ENCODE results near the gene FARS2.

The FARS2 gene

DNA sequence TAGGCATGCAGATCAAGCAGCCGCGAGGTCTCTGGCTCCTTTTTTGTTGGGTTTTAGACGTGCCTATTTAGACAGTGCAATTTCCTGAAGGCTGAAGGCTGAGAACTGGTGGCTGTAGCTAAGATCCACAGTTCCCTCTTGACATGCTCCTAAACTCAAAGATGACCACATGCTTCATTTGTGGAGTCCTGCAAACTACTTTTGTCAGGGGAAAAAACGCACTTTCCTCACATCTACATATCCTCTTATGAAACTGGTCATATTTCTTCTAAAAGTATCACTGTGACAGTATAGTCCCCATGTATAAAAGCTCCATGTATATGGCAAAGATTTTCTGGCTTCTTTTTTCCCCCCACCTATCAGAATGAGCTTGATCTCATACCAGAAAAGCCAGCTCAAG is 31.2 kb upstream of the FARS2 start:
- Histone ChIP-seq H3K9ac (ENCODE audit: low read length) (no peak overlapping the region), H3K27ac (ENCODE audit: low read depth, low read length) (no peak overlapping the region), H3K27me3 (ENCODE audit: control insufficient read depth, insufficient read depth, low read length) (no peaks in the 10 kb centered on the region), H3K4me3 (ENCODE audit: low read depth, low read length) (no peak overlapping the region), H3K9me3 (ENCODE audit: control insufficient read depth, insufficient read depth, low read depth, low read length) (no peaks in the 10 kb centered on the region), H3K4me1 (ENCODE audit: control insufficient read depth, insufficient read depth, low read length) (peaks cover 22% of the 10 kb centered on the region), H3K36me3 (ENCODE audit: control insufficient read depth, insufficient read depth, low read length) (no peaks in the 10 kb centered on the region)

DNA sequence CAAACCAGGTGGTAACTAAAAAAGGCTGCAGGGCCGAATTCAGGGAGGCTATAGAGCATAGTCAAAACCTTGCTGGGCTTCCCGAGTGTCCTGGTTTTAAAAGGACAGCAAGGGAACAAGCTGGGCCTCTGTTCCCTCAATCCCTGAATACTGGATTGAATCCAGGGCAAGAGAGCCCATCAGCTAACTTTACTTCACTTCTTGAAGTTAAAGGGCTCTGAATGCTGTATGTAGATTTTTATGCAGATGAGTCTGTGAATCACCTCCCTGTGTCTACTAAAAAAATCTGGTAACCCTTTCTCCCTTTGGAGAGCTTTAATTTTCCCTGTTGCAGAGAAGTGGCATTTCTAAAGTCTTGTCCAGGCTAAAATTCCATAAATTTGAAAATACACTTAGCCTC is 30.0 kb upstream of the FARS2 start:
- no peak overlapping the region for H3K4me3 ChIP-seq (ENCODE audit: low read depth, low read length)
- H3K27ac ChIP-seq (ENCODE audit: low read depth, low read length), result no peak overlapping the region
- peaks cover 7% of the 10 kb centered on the region; the same call in 1 of the 2 replicates for H3K36me3 ChIP-seq (ENCODE audit: control insufficient read depth, insufficient read depth, low read length)
- peaks cover 22% of the 10 kb centered on the region for H3K4me1 ChIP-seq (ENCODE audit: control insufficient read depth, insufficient read depth, low read length)
- no peaks in the 10 kb centered on the region for H3K9me3 ChIP-seq (ENCODE audit: control insufficient read depth, insufficient read depth, low read depth, low read length)
- no peaks in the 10 kb centered on the region for H3K27me3 ChIP-seq (ENCODE audit: control insufficient read depth, insufficient read depth, low read length)
- H3K9ac ChIP-seq (ENCODE audit: low read length), result no peak overlapping the region

DNA sequence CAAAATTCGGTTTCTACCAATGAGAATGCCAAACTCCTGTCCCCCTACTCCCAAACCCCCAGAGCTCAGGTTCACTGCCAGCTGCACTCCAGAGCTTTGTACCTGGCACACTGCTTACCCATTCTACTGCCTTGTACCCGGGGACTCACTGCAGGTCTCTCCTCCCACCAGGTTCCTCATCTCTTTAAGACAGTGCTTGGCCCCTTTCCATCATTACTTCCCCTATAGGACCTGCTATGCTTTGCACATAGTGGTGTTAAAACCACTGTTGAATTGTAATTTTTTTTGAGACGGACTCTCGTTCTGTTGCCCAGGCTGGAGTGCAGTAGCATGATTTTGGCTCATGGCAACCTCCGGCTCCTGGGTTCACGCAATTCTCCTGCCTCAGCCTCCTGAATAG is 26.4 kb upstream of the FARS2 start:
- H3K36me3 ChIP-seq (ENCODE audit: control insufficient read depth, insufficient read depth, low read length), result peaks cover 7% of the 10 kb centered on the region; the same call in 1 of the 2 replicates
- no peaks in the 10 kb centered on the region for H3K9me3 ChIP-seq (ENCODE audit: control insufficient read depth, insufficient read depth, low read depth, low read length)
- no peak overlapping the region for H3K4me3 ChIP-seq (ENCODE audit: low read depth, low read length)
- no peak overlapping the region for H3K27ac ChIP-seq (ENCODE audit: low read depth, low read length)
- H3K27me3 ChIP-seq (ENCODE audit: control insufficient read depth, insufficient read depth, low read length), result no peaks in the 10 kb centered on the region
- peaks cover 29% of the 10 kb centered on the region for H3K4me1 ChIP-seq (ENCODE audit: control insufficient read depth, insufficient read depth, low read length)
- H3K9ac ChIP-seq (ENCODE audit: low read length), result no peak overlapping the region

DNA sequence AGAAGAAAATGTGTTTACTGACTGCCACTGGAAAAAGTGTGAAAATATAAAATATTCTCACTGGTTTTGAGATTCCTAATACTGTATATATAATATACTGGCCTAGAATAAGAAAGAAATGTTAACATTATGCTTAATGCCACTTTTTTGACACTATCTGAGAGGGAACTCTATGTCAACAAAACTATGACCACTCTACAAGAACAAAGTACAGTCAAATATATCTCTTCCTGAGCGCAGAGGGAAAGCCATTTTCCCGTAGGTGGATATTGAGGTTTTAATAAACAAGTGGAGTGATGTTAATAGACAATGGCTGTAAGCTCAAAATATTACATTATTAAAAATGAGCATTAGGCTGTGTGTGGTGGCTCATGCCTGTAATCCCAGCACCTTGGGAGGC is 25.5 kb upstream of the FARS2 start:
- H3K9me3 ChIP-seq (ENCODE audit: control insufficient read depth, insufficient read depth, low read depth, low read length), result no peaks in the 10 kb centered on the region

DNA sequence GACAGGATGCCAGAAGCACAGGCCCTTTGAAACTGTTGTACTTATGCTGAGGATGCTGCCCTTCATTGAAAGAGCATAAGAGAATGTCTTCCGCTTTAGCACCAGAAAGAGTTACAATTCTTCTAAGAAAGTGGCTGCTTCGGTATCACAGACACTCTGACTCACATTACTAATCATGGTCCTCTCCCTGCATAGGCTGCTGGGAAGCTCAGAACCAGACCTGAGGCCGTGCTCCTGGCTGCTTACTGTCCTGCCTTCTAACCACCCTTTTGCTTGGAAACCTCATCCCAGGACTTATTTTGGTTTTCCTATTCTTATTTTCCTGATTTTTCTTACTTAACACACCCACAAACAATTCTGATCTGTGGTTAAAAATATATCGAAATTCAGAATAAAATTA is 23.5 kb upstream of the FARS2 start:
- Histone ChIP-seq H3K9me3 (ENCODE audit: control insufficient read depth, insufficient read depth, low read depth, low read length) (no peaks in the 10 kb centered on the region), H3K4me1 (ENCODE audit: control insufficient read depth, insufficient read depth, low read length) (peaks cover 25% of the 10 kb centered on the region), H3K9ac (ENCODE audit: low read length) (no peak overlapping the region), H3K27me3 (ENCODE audit: control insufficient read depth, insufficient read depth, low read length) (no peaks in the 10 kb centered on the region), H3K4me3 (ENCODE audit: low read depth, low read length) (no peak overlapping the region), H3K36me3 (ENCODE audit: control insufficient read depth, insufficient read depth, low read length) (peaks cover 9% of the 10 kb centered on the region; the same call in 1 of the 2 replicates), H3K27ac (ENCODE audit: low read depth, low read length) (no peak overlapping the region)

More for the DNA sequence above, 25.5 kb upstream of the FARS2 start:
- no peak overlapping the region for H3K9ac ChIP-seq (ENCODE audit: low read length)
- H3K27ac ChIP-seq (ENCODE audit: low read depth, low read length), result no peak overlapping the region
- H3K36me3 ChIP-seq (ENCODE audit: control insufficient read depth, insufficient read depth, low read length), result peaks cover 7% of the 10 kb centered on the region; the same call in 1 of the 2 replicates
- no peak overlapping the region for H3K4me3 ChIP-seq (ENCODE audit: low read depth, low read length)
- H3K4me1 ChIP-seq (ENCODE audit: control insufficient read depth, insufficient read depth, low read length), result peaks cover 31% of the 10 kb centered on the region
- H3K27me3 ChIP-seq (ENCODE audit: control insufficient read depth, insufficient read depth, low read length), result no peaks in the 10 kb centered on the region

DNA sequence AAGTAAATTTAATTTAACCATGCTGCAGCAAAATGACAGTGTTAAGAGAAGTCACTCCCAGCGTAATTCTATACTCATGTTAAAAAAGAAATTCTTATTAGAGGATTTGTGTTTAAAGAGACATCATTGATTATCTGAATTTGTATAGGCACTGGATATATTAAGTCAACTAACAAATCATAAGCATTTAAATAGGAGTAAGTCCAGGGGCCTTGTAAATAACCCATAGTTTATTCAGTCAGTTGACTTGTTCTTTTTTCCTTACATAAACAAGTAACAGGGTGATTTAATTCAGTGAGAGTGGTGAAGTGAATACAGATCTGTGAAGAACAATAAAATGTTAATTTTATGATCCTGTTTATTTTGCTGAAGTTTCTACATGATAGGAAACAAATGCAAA is 23.0 kb upstream of the FARS2 start:
- H3K27me3 ChIP-seq (ENCODE audit: control insufficient read depth, insufficient read depth, low read length), result no peaks in the 10 kb centered on the region

DNA sequence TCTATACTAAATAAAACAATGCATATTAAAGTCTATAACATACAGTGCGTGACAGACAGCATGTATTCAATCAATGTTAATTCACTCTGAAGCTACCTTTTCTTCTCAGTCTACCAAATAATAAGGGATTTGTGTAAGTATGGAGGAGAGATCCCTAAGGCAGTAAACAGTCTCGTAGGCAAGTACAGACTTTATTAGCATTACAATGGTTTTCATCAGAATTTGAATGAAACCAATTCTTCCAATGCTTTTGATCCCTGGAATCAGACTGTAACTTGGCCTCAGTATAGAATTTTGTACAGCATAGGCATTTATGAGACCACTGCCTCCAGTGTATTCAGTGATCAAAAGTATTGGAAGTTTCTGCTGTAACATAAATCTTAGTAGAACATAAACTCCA is 20.1 kb upstream of the FARS2 start:
- H3K4me3 ChIP-seq (ENCODE audit: low read depth, low read length), result 0 out of 2 replicates have a peak overlapping the region, but pooled peaks have one; percentile 14
- no peak overlapping the region for H3K9ac ChIP-seq (ENCODE audit: low read length)
- H3K4me1 ChIP-seq (ENCODE audit: control insufficient read depth, insufficient read depth, low read length), result peaks cover 21% of the 10 kb centered on the region
- no peaks in the 10 kb centered on the region for H3K9me3 ChIP-seq (ENCODE audit: control insufficient read depth, insufficient read depth, low read depth, low read length)
- peak overlapping the region; percentile 79; the same call in 1 of the 2 replicates for H3K27ac ChIP-seq (ENCODE audit: low read depth, low read length)
- 0 out of 2 replicates have a peak, but pooled peaks cover 2% of the 10 kb centered on the region for H3K36me3 ChIP-seq (ENCODE audit: control insufficient read depth, insufficient read depth, low read length)
- H3K27me3 ChIP-seq (ENCODE audit: control insufficient read depth, insufficient read depth, low read length), result no peaks in the 10 kb centered on the region

More for the DNA sequence above, 23.0 kb upstream of the FARS2 start:
- Histone ChIP-seq H3K4me1 (ENCODE audit: control insufficient read depth, insufficient read depth, low read length) (peaks cover 21% of the 10 kb centered on the region), H3K9me3 (ENCODE audit: control insufficient read depth, insufficient read depth, low read depth, low read length) (no peaks in the 10 kb centered on the region), H3K27ac (ENCODE audit: low read depth, low read length) (no peak overlapping the region), H3K4me3 (ENCODE audit: low read depth, low read length) (no peak overlapping the region), H3K9ac (ENCODE audit: low read length) (no peak overlapping the region), H3K36me3 (ENCODE audit: control insufficient read depth, insufficient read depth, low read length) (peaks cover 9% of the 10 kb centered on the region; the same call in 1 of the 2 replicates)

DNA sequence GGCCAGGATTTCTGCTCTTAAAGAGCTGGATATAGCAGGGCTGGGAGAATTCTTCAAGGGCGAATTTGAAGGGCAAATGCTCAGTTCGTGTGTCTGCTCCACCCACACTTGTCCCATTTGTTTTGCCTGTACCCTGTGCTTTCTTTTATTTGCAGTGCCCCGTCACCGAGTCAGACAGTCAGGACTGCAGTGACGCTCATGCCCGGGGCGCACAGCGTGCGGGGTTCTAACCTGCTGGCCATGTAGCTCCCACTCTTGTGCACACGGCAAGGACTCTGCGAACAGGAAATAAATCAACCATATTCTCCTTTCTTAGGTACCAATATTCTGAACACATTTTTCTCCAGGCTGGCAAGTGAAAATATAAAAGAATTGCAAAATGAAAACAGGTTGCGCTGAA is 18.2 kb upstream of the FARS2 start:
- Histone ChIP-seq H3K36me3 (ENCODE audit: control insufficient read depth, insufficient read depth, low read length) (0 out of 2 replicates have a peak, but pooled peaks cover 2% of the 10 kb centered on the region), H3K4me3 (ENCODE audit: low read depth, low read length) (no peak overlapping the region), H3K9me3 (ENCODE audit: control insufficient read depth, insufficient read depth, low read depth, low read length) (no peaks in the 10 kb centered on the region)

DNA sequence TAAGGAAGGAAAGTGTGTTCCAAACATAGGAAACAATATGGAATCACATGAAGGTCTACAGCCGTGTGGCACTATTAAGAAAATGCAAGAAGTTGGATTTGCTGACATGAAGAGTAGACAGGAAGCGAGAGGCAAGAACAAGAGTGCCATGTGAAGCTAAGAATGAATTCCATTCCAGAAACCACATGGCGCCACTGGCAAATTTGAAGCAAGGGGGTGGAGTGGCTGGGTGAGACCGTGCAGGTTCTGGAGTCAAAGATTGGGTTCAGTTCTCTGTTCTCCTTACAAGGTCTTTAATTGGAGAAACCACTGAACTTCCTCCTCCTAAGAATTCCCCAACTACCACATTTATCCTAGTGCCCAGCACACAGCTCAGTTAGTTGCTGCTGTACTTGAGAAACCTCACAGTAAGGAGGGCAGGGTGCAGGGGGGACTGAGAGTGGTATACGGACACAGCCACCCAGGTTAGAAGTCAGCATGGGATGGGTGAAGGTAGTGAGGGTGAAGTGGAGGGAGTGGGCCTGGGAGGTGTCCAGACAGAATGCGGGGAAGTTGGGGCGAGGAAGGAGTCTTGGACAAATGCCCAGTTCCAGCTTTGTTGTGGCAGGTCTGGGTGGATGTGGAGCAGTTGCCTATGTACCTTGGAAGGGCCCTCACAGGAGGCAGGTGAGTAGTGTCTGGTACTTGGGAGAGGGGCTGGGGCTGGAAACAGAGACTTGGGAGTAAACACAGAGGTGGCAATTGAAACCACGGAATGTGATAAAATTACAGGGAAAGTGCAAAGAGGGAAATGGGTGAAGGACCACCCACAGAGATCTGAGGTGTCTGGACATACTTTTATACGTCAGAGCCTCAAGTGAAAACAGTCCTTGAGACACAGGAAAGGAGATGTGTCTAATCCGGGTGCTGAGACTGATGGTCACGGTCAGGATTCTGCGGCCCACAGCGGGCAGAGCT is 14.9 kb upstream of the FARS2 start:
- H3K36me3 ChIP-seq (ENCODE audit: control insufficient read depth, insufficient read depth, low read length), result peaks cover 9% of the 10 kb centered on the region
- H3K4me3 ChIP-seq (ENCODE audit: low read depth, low read length), result no peak overlapping the region
- H3K9ac ChIP-seq (ENCODE audit: low read length), result peak overlapping the region; percentile 38
- H3K27me3 ChIP-seq (ENCODE audit: control insufficient read depth, insufficient read depth, low read length), result no peaks in the 10 kb centered on the region
- H3K4me1 ChIP-seq (ENCODE audit: control insufficient read depth, insufficient read depth, low read length), result peaks cover 7% of the 10 kb centered on the region; the same call in 1 of the 2 replicates
- H3K9me3 ChIP-seq (ENCODE audit: control insufficient read depth, insufficient read depth, low read depth, low read length), result 0 out of 2 replicates have a peak, but pooled peaks cover 2% of the 10 kb centered on the region
- no peak overlapping the region for H3K27ac ChIP-seq (ENCODE audit: low read depth, low read length)

More for the DNA sequence above, 18.2 kb upstream of the FARS2 start:
- H3K27me3 ChIP-seq (ENCODE audit: control insufficient read depth, insufficient read depth, low read length), result no peaks in the 10 kb centered on the region
- no peak overlapping the region for H3K27ac ChIP-seq (ENCODE audit: low read depth, low read length)
- H3K9ac ChIP-seq (ENCODE audit: low read length), result no peak overlapping the region
- peaks cover 24% of the 10 kb centered on the region for H3K4me1 ChIP-seq (ENCODE audit: control insufficient read depth, insufficient read depth, low read length)

DNA sequence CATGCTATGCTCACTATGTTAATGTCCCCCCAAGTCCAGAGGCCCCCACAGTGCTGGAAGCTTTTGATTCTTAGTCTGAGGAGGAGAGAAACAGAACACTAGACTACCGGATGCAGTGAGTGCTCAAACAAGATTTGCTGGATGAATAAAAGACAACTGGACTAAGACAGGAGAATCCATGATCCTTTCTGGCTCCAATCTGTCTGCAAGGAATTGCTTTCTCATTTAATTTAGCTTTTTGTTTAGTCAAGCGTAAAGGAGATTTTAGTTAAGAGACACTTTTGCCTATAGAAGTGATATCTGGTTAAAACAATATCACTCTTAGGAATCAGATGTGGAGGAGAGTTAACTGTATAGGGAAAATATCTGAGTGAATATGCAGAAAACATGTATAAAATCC is 14.1 kb upstream of the FARS2 start:
- peaks cover 3% of the 10 kb centered on the region; the same call in 1 of the 2 replicates for H3K4me1 ChIP-seq (ENCODE audit: control insufficient read depth, insufficient read depth, low read length)
- H3K27ac ChIP-seq (ENCODE audit: low read depth, low read length), result no peak overlapping the region
- peaks cover 14% of the 10 kb centered on the region for H3K36me3 ChIP-seq (ENCODE audit: control insufficient read depth, insufficient read depth, low read length)
- H3K9me3 ChIP-seq (ENCODE audit: control insufficient read depth, insufficient read depth, low read depth, low read length), result 0 out of 2 replicates have a peak, but pooled peaks cover 4% of the 10 kb centered on the region
- no peaks in the 10 kb centered on the region for H3K27me3 ChIP-seq (ENCODE audit: control insufficient read depth, insufficient read depth, low read length)
- no peak overlapping the region for H3K9ac ChIP-seq (ENCODE audit: low read length)
- H3K4me3 ChIP-seq (ENCODE audit: low read depth, low read length), result no peak overlapping the region

Data from HUES6 (cell line).